GM20000 (cell line): ENCODE measurements around the gene AKR1E2.

Experiments used
- DNase-seq: peaks from one replicate; pipeline ENCODE4 v3.0.0; 2012; ENCODE audit warnings: low spot score
- CTCF ChIP-seq: IDR thresholded peaks from 2 replicates; pipeline ENCODE4 v1.5.1; 2012; ENCODE audit warnings: mild to moderate bottlenecking, control low read depth; ENCODE audit errors: extremely low read depth, missing control alignments

Gene AKR1E2

GRCh38 chr10:4786043-4786839 is 39.8 kb upstream of the AKR1E2 start:
- DNase-seq: no peak
- no peak for TF ChIP-seq CTCF

GRCh38 chr10:4790045-4790444 is 36.0 kb upstream of the AKR1E2 start:
- no peak for TF ChIP-seq CTCF
- DNase-seq: no peak

- TF ChIP-seq CTCF: no peak
- no peak for DNase-seq
Observed at GRCh38 chr10:4790922-4791321, 35.1 kb upstream of the AKR1E2 start.

- DNase-seq: no peak
- no peak for TF ChIP-seq CTCF
Observed at GRCh38 chr10:4792381-4792780, 33.6 kb upstream of the AKR1E2 start.

GRCh38 chr10:4801405-4801804 is 24.6 kb upstream of the AKR1E2 start:
- DNase-seq: no peak
- TF ChIP-seq CTCF: no peak

GRCh38 chr10:4802711-4803487 is 23.1 kb upstream of the AKR1E2 start:
- no peak for TF ChIP-seq CTCF
- no peak for DNase-seq

GRCh38 chr10:4803822-4804221 is 22.2 kb upstream of the AKR1E2 start:
- DNase-seq: no peak
- TF ChIP-seq CTCF: no peak
